Body of pancreas (tissue), 4 donors: ENCODE measurements around the gene SLC12A3.

Experiments
- POLR2A ChIP-seq, 3 donors: fragments of 450-650 bp; IDR thresholded peaks; one replicate each; pipeline ENCODE4 v1.6.1; 2016; ENCODE audit warnings: antibody characterized with exemption in 3 of 3, mild to moderate bottlenecking in 2 of 3
- TF ChIP-seq, protein P1 (sequence below), 7 experiments: fragments of 450-650 bp in 4 of 7; fragments of 200-600 bp in 3 of 7; sonication (generic) in 3 of 7; IDR thresholded peaks; one replicate each; pipeline ENCODE4 v1.5.1; 2016 to 2019; ENCODE audit warnings: antibody characterized with exemption in 7 of 7

DNA sequence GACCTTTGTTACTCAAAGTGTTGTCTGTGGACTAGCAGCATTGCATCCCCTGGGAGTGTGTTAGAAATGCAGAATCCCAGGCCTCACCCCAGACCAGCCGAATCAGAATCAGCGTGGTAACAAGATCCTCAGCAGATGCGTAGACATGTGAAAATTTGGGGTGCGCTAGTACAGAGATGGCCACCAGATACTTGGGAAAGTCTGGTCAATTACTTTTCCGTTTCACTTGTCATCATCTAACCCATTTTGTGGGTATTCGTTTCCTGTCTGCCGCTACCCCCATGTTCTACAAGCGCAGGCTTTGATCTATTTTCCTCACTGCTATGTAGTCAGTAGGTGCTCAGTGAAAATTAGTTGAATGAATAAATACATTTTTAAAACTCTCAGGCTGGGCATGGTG lies 33.8 kb downstream of the SLC12A3 start:
- TF ChIP-seq, protein P1, sequence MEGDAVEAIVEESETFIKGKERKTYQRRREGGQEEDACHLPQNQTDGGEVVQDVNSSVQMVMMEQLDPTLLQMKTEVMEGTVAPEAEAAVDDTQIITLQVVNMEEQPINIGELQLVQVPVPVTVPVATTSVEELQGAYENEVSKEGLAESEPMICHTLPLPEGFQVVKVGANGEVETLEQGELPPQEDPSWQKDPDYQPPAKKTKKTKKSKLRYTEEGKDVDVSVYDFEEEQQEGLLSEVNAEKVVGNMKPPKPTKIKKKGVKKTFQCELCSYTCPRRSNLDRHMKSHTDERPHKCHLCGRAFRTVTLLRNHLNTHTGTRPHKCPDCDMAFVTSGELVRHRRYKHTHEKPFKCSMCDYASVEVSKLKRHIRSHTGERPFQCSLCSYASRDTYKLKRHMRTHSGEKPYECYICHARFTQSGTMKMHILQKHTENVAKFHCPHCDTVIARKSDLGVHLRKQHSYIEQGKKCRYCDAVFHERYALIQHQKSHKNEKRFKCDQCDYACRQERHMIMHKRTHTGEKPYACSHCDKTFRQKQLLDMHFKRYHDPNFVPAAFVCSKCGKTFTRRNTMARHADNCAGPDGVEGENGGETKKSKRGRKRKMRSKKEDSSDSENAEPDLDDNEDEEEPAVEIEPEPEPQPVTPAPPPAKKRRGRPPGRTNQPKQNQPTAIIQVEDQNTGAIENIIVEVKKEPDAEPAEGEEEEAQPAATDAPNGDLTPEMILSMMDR (IDR thresholded peaks at IDR 0.05) = no peak
- TF ChIP-seq POLR2A (IDR thresholded peaks at IDR 0.05) = no peak
